Esophagus muscularis mucosa (tissue), 4 donors: Measurements from ENCODE around the gene SLC6A8.
"Not testable (repeated sequence)": the region's sequence is repeated elsewhere in the genome, so short reads cannot be mapped to it uniquely, and the experiment has no call there.

Experiments
- EP300 ChIP-seq: sonication (generic); formaldehyde crosslinking; IDR thresholded peaks from one replicate; pipeline ENCODE4 v1.6.1; 2017; ENCODE audit warnings: antibody characterized with exemption
- POLR2A ChIP-seq: fragments of 450-650 bp; IDR thresholded peaks from one replicate; pipeline ENCODE4 v1.6.1; 2017; ENCODE audit warnings: antibody characterized with exemption, moderate library complexity, mild to moderate bottlenecking, low read depth
- TF ChIP-seq, protein P1 (sequence below), 3 experiments: fragments of 200-600 bp in 2 of 3; fragments of 450-650 bp in 1 of 3; sonication (generic) in 2 of 3; IDR thresholded peaks; one replicate each; pipeline ENCODE4 v1.5.1; 2017 to 2019; ENCODE audit warnings: antibody characterized with exemption in 3 of 3, mild to moderate bottlenecking in 2 of 3, moderate library complexity in 1 of 3

- TF ChIP-seq, protein P1, sequence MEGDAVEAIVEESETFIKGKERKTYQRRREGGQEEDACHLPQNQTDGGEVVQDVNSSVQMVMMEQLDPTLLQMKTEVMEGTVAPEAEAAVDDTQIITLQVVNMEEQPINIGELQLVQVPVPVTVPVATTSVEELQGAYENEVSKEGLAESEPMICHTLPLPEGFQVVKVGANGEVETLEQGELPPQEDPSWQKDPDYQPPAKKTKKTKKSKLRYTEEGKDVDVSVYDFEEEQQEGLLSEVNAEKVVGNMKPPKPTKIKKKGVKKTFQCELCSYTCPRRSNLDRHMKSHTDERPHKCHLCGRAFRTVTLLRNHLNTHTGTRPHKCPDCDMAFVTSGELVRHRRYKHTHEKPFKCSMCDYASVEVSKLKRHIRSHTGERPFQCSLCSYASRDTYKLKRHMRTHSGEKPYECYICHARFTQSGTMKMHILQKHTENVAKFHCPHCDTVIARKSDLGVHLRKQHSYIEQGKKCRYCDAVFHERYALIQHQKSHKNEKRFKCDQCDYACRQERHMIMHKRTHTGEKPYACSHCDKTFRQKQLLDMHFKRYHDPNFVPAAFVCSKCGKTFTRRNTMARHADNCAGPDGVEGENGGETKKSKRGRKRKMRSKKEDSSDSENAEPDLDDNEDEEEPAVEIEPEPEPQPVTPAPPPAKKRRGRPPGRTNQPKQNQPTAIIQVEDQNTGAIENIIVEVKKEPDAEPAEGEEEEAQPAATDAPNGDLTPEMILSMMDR (IDR thresholded peaks at IDR 0.05): not testable (repeated sequence)
- not testable (repeated sequence) for TF ChIP-seq EP300, POLR2A
Observed at GRCh38 chrX:153743468-153744209, 55.9 kb downstream of the SLC6A8 start.
